Esophagus muscularis mucosa (tissue), 4 donors: ENCODE data around the gene COL27A1. TPM values are rescaled to one million over a fixed set of nuclear protein-coding genes. Genes with fewer than 3 reads are reported as not detected.

ENCODE experiments used
- DNase-seq: peaks from one replicate; pipeline ENCODE4 v3.0.0-alpha.2; 2017; ENCODE audit errors: extremely low spot score
- H3K27ac ChIP-seq, 4 donors: fragments of 200-600 bp; sonication (generic); replicated peaks in 1 of 4; 1 replicate in 3 of 4; 2 replicates in 1 of 4; pipeline ENCODE4 v1.5.1; 2016 to 2019; ENCODE audit warnings: mild to moderate bottlenecking in 1 of 4
- H3K27me3 ChIP-seq, 4 donors: fragments of 200-600 bp; sonication (generic); one replicate each; pipeline versions ENCODE4 v1.5.1 to v1.6.0; 2016 to 2019
- H3K36me3 ChIP-seq, 4 donors: fragments of 200-600 bp; sonication (generic); one replicate each; pipeline ENCODE4 v1.5.1; 2016 to 2019
- H3K4me1 ChIP-seq, 4 donors: fragments of 200-600 bp; sonication (generic); one replicate each; pipeline ENCODE4 v1.5.1; 2016 to 2019
- H3K4me3 ChIP-seq, 4 donors: fragments of 200-600 bp; sonication (generic); 1 replicate in 2 of 4; 2 replicates in 2 of 4; pipeline ENCODE4 v1.5.1; 2016 to 2019; ENCODE audit warnings: mild to moderate bottlenecking in 4 of 4, moderate library complexity in 1 of 4
- H3K9me3 ChIP-seq, 4 donors: fragments of 200-600 bp; sonication (generic); 1 replicate in 3 of 4; 2 replicates in 1 of 4; pipeline ENCODE4 v1.5.1; 2016 to 2019
- CTCF ChIP-seq, 3 experiments: fragments of 200-600 bp in 2 of 3; fragments of 450-650 bp in 1 of 3; sonication (generic) in 2 of 3; IDR thresholded peaks; one replicate each; pipeline ENCODE4 v1.5.1; 2017 to 2019; ENCODE audit warnings: antibody characterized with exemption in 3 of 3, mild to moderate bottlenecking in 2 of 3, moderate library complexity in 1 of 3
- EP300 ChIP-seq: sonication (generic); formaldehyde crosslinking; IDR thresholded peaks from one replicate; pipeline ENCODE4 v1.6.1; 2017; ENCODE audit warnings: antibody characterized with exemption
- POLR2A ChIP-seq: fragments of 450-650 bp; IDR thresholded peaks from one replicate; pipeline ENCODE4 v1.6.1; 2017; ENCODE audit warnings: antibody characterized with exemption, moderate library complexity, mild to moderate bottlenecking, low read depth
- POLR2AphosphoS5 ChIP-seq, 2 donors: sonication (generic); formaldehyde crosslinking; IDR thresholded peaks; one replicate each; pipeline ENCODE4 v1.6.1; 2017; ENCODE audit warnings: antibody characterized with exemption in 2 of 2
- WGBS: methylation state at CpG from one replicate; pipeline ENCODE4 v1.1.5; 2018; 5-methylcytosine and 5-hydroxymethylcytosine counted together
- intact Hi-C: fragments of 100-400 bp; cut with DNase I; formaldehyde crosslinking; loops from one replicate; pipeline ENCODE4 v1.15.1; 2023
- small RNA-seq, 3 donors: library from RNA; depleted of rRNA; stranded (forward); fragments of <200 nt; gene quantifications; one replicate each; pipeline ENCODE3, GENCODE V24; 2016
- total RNA-seq, 4 donors: library from RNA; depleted of rRNA; stranded (reverse); fragments of >200 nt; gene quantifications; one replicate each; pipeline versions ENCODE4 v1.1.0 to v1.2.1, GENCODE V29; 2016

Gene COL27A1
- total RNA-seq, 4 donors from 2014 or later: 1.8 to 3.3 (median 2.7) TPM

DNA sequence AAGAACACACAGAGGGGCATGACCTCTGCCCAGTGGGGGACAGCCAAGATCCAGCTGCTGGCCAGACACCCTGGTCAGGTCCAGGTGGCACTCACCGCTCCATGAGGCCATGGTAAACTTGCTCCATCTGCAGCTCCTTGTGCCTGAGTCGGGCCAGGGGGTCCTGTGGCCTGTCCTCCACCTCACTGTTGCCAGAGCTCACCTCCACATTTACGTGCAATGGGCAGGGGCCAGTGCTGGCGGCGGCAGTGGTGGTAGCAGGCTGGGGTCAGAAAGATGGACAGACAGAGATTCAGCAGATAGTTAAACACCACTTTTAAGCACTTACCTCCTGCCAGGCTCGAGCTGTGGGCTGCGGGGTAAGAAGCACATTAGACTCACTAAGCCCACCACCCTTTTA is 204.5 kb downstream of the COL27A1 start:
- intact Hi-C loops: no loop called here
- peaks cover 0 to 5% (median 1%) of the 10 kb centered on the region in 4 donors for H3K4me1 ChIP-seq
- TF ChIP-seq POLR2A (no peak), CTCF (IDR thresholded peaks at IDR 0.05) (no peak), POLR2AphosphoS5 (IDR thresholded peaks at IDR 0.05) (no peak), EP300 (no peak)
- WGBS: 87% methylated on average over 4 of the region's 7 CpGs
- H3K9me3 ChIP-seq: no peaks in the 10 kb centered on the region
- H3K36me3 ChIP-seq: peaks cover 64 to 100% (median 95%) of the 10 kb centered on the region in 4 donors
- DNase-seq: no peak
- H3K27ac ChIP-seq: no peak overlapping the region
- no peaks in the 10 kb centered on the region for H3K27me3 ChIP-seq
- H3K4me3 ChIP-seq: no peak overlapping the region

DNA sequence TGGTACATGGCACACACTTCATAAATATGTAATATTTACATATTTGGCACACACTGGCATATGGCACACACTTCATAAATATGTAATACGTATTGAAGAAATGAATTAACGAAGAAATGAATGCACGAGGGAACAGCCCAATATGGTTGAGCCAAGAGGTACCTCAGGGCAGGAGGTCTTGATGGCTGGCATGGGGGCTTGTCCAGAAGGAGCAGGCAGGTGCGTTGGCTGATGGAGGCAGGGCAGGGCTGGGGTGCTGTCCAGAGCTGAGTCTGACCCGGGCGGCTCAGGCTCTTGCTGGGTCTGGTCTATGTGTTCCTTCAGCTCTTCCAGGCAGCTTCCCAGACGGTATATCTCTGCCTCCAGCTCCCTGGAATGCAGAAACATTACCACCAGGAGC is 206.2 kb downstream of the COL27A1 start:
- no peaks in the 10 kb centered on the region for H3K9me3 ChIP-seq
- H3K4me1 ChIP-seq: peaks cover 0 to 5% (median 1%) of the 10 kb centered on the region in 4 donors
- H3K36me3 ChIP-seq: peaks cover 48 to 100% (median 79%) of the 10 kb centered on the region in 4 donors
- no peak overlapping the region for H3K27ac ChIP-seq
- H3K4me3 ChIP-seq: no peak overlapping the region
- no peak for DNase-seq
- WGBS: 91% methylated on average over 7 of the region's 7 CpGs
- TF ChIP-seq EP300: no peak
- TF ChIP-seq POLR2AphosphoS5 (IDR thresholded peaks at IDR 0.05): no peak
- TF ChIP-seq CTCF (IDR thresholded peaks at IDR 0.05): no peak
- H3K27me3 ChIP-seq: no peaks in the 10 kb centered on the region
- intact Hi-C loops: no loop called here

Small RNAs within 50 kb of the gene (small RNA-seq; reads per million reads assigned to genes)
- gene MIR455: 1.5 to 5.0 (median 1.7) reads per million in 3 donors

Other genes with a start within 250 kb of the COL27A1 start
- gene AMBP, start 77.2 kb upstream of the COL27A1 start, total RNA-seq: not detected
- not detected for gene KIF12, start 56.2 kb upstream of the COL27A1 start, total RNA-seq
- 1 to 10 TPM in 1 of 4 donors, not detected in 3; 1.3 TPM for gene ORM1, start 167.6 kb downstream of the COL27A1 start, total RNA-seq
- gene ORM2, start 174.3 kb downstream of the COL27A1 start, total RNA-seq: not detected
- 10 to 100 TPM; 12.5 to 18.5 (median 17.3) TPM for gene AKNA, start 232.4 kb downstream of the COL27A1 start, total RNA-seq